HG03460 (cell line): ENCODE measurements around the gene ATXN7L3.
"Not testable (repeated sequence)": the region's sequence is repeated elsewhere in the genome, so short reads cannot be mapped to it uniquely, and the experiment has no call there.

ENCODE experiments used
- ATAC-seq: cut with Tn5 transposase; IDR thresholded peaks from one replicate; pipeline ENCODE4 v1.9.1; 2021; ENCODE audit not compliant: unreplicated experiment

The ATXN7L3 gene

GRCh38 chr17:44199553-44200477, at the start of gene ATXN7L3:
Gene ATXN7L3, minus strand, starts transcription at chr17:44199884. Its CDS starts 1,814 bp downstream, at chr17:44198070.
- peak; percentile 64 for ATAC-seq

GRCh38 chr17:44247876-44248736, 48.4 kb upstream of the ATXN7L3 start:
- ATAC-seq = no peak

GRCh38 chr17:44247440-44247841, 47.8 kb upstream of the ATXN7L3 start:
- ATAC-seq = no peak

GRCh38 chr17:44241106-44241624, 41.5 kb upstream of the ATXN7L3 start:
- ATAC-seq = no peak

GRCh38 chr17:44237886-44238285, 38.2 kb upstream of the ATXN7L3 start:
- ATAC-seq = not testable (repeated sequence)

- ATAC-seq = no peak
Measured at GRCh38 chr17:44236444-44236991, 36.8 kb upstream of the ATXN7L3 start.

GRCh38 chr17:44235583-44235936, 35.9 kb upstream of the ATXN7L3 start:
- no peak for ATAC-seq

GRCh38 chr17:44233582-44233981, 33.9 kb upstream of the ATXN7L3 start:
- no peak for ATAC-seq

- ATAC-seq = no peak
Measured at GRCh38 chr17:44232061-44232460, 32.4 kb upstream of the ATXN7L3 start.

- ATAC-seq = no peak
Measured at GRCh38 chr17:44230140-44230539, 30.5 kb upstream of the ATXN7L3 start.

- ATAC-seq = no peak
Measured at GRCh38 chr17:44229090-44229489, 29.4 kb upstream of the ATXN7L3 start.

- ATAC-seq = no peak
Measured at GRCh38 chr17:44223541-44224071, 23.9 kb upstream of the ATXN7L3 start.

GRCh38 chr17:44222112-44222869, 22.6 kb upstream of the ATXN7L3 start:
- no peak for ATAC-seq

- no peak for ATAC-seq
Measured at GRCh38 chr17:44221862-44222111, 22.1 kb upstream of the ATXN7L3 start.

- no peak for ATAC-seq
Measured at GRCh38 chr17:44221084-44221861, 21.6 kb upstream of the ATXN7L3 start.

GRCh38 chr17:44220213-44221083, 20.8 kb upstream of the ATXN7L3 start:
- no peak for ATAC-seq

- peak; percentile 8 for ATAC-seq
Measured at GRCh38 chr17:44219616-44220212, 20.0 kb upstream of the ATXN7L3 start, which contains the start of gene UBTF. Gene UBTF, minus strand, starts transcription at chr17:44219675. Its CDS starts 1,446 bp downstream, at chr17:44218229.

GRCh38 chr17:44219108-44219615, 19.5 kb upstream of the ATXN7L3 start:
- ATAC-seq = peak; percentile 40
